ENCODE measurements around the gene HBZ.

GRCh38 chr16:185691-186090 is 33.2 kb downstream of the HBZ start:
- no peak for TF ChIP-seq CTCF (IDR thresholded peaks at IDR 0.05)
- no peak for TF ChIP-seq POLR2A (IDR thresholded peaks at IDR 0.05)
